HL-60 (cell line): ENCODE data around the gene MGAT5.

ENCODE experiments used
- TF ChIP-seq, protein P1 (sequence below): IDR thresholded peaks from one replicate; pipeline ENCODE4 v1.5.1; 2011; ENCODE audit warnings: low read length, control low read depth, inconsistent platforms; ENCODE audit not compliant: insufficient read depth
- TF ChIP-seq, protein P2 (sequence below): IDR thresholded peaks from 2 replicates; pipeline ENCODE4 v1.6.1; 2012; ENCODE audit warnings: low read depth; ENCODE audit not compliant: insufficient replicate concordance

DNA sequence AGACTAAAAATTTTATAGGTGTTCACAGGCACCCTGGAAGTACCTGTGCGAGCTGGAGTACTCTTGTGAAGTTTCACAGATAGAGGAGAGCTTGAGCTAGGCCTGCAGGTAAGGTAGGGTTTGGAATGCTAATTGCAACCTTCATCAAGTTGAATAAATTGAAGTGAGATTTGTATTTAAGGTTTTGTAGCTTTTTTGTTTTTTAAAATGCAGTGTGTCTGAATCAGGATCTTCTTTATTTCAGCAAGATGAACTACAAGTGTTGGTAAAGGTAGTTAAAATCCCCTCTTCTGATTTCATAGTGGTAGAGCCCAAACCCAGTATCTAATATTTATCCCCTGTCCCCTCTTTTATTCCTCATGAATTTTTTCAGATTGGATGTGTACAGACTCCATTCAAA is 45.5 kb downstream of the MGAT5 start:
- TF ChIP-seq, protein P1, sequence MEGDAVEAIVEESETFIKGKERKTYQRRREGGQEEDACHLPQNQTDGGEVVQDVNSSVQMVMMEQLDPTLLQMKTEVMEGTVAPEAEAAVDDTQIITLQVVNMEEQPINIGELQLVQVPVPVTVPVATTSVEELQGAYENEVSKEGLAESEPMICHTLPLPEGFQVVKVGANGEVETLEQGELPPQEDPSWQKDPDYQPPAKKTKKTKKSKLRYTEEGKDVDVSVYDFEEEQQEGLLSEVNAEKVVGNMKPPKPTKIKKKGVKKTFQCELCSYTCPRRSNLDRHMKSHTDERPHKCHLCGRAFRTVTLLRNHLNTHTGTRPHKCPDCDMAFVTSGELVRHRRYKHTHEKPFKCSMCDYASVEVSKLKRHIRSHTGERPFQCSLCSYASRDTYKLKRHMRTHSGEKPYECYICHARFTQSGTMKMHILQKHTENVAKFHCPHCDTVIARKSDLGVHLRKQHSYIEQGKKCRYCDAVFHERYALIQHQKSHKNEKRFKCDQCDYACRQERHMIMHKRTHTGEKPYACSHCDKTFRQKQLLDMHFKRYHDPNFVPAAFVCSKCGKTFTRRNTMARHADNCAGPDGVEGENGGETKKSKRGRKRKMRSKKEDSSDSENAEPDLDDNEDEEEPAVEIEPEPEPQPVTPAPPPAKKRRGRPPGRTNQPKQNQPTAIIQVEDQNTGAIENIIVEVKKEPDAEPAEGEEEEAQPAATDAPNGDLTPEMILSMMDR = no peak
- TF ChIP-seq, protein P2, sequence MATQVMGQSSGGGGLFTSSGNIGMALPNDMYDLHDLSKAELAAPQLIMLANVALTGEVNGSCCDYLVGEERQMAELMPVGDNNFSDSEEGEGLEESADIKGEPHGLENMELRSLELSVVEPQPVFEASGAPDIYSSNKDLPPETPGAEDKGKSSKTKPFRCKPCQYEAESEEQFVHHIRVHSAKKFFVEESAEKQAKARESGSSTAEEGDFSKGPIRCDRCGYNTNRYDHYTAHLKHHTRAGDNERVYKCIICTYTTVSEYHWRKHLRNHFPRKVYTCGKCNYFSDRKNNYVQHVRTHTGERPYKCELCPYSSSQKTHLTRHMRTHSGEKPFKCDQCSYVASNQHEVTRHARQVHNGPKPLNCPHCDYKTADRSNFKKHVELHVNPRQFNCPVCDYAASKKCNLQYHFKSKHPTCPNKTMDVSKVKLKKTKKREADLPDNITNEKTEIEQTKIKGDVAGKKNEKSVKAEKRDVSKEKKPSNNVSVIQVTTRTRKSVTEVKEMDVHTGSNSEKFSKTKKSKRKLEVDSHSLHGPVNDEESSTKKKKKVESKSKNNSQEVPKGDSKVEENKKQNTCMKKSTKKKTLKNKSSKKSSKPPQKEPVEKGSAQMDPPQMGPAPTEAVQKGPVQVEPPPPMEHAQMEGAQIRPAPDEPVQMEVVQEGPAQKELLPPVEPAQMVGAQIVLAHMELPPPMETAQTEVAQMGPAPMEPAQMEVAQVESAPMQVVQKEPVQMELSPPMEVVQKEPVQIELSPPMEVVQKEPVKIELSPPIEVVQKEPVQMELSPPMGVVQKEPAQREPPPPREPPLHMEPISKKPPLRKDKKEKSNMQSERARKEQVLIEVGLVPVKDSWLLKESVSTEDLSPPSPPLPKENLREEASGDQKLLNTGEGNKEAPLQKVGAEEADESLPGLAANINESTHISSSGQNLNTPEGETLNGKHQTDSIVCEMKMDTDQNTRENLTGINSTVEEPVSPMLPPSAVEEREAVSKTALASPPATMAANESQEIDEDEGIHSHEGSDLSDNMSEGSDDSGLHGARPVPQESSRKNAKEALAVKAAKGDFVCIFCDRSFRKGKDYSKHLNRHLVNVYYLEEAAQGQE = no peak
